ENCODE data around the gene MROH8.
"Not testable (repeated sequence)": the region's sequence is repeated elsewhere in the genome, so short reads cannot be mapped to it uniquely, and the experiment has no call there.

MROH8 gene

GRCh38 chr20:37152284-37152683 is 27.1 kb downstream of the MROH8 start:
- no peak for DNase-seq

DNA sequence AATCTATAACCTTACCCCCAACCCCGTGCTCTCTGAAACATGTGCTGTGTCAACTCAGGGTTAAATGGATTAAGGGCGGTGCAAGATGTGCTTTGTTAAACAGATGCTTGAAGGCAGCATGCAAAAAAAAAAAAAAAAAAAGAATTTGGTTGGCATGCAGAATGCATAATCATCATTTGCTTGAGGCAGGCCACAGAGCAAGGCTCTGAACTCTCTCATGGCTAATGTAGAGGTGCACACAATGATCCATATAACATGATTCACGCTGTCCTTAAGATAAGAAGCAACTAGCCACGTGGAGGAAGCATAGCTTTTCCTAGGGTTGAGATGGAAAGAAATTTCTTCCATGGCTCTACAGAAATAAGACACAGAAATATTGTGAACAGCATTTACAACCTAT is 27.8 kb downstream of the MROH8 start:
- DNase-seq: no peak

- not testable (repeated sequence) for DNase-seq
Measured at GRCh38 chr20:37150864-37151263, 28.5 kb downstream of the MROH8 start.

DNA sequence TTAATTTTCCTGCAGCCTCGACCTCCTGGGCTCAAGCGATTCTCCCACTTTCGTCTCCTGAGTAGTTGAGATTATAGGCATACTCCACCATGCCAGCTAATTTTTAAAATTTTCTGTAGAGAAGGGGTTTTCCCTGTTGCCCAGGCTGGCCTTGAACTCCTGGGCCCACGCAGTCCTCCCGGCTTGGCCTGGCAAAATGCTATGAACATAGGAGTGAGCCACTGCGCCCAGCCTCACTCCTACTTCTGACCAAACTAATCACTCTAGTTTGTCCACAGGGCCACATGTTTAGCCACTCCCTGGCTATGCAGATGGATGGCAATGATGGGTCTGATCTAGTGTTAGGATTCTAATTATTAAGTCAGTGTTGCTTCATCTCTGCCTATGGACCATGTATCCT is 32.1 kb downstream of the MROH8 start:
- DNase-seq: no peak

- no peak for DNase-seq
Measured at GRCh38 chr20:37144856-37145404, 34.4 kb downstream of the MROH8 start.

- DNase-seq: no peak
Measured at GRCh38 chr20:37142708-37143107, 36.6 kb downstream of the MROH8 start.

- no peak for DNase-seq
Measured at GRCh38 chr20:37137547-37137946, 41.8 kb downstream of the MROH8 start.

DNA sequence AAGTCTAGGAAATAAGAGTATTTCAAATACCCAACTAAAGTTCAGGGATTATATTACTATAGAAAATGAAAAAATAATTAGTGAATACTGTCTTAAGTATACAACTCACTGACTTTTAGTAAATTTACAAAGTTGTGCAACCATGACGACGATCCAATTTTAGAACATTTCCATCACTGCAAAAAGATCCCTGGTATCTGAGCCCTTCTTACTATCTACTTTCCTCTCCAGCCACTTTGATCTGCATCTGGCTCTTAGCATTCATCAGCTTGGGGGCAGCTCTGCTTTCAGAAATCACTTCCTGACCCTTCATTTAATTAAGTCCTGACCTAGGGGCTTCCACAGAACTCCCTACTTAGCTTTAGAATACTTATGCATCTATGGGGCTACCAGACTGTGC is 45.4 kb downstream of the MROH8 start:
- DNase-seq: no peak

DNA sequence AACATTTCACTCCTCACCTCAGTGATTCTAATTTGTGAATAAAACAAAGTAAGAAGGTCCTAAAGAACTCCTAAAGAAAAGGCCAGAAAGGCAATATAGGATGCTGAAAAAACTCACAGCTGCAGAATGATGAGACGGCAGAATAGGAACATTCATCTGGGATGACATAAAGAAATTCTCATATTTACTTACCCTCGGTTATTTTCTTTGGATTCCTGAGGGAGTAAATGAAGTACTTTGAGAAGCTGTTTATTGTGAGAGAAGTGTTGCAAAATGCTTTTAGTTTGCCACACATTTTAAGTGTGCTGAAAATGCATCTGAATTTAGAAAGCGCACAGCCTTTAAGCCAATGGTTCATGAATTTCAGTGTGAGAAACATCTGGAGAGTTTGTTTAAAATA is 47.9 kb downstream of the MROH8 start:
- DNase-seq: no peak

GRCh38 chr20:37128803-37129202 is 50.5 kb downstream of the MROH8 start:
- no peak for DNase-seq

DNA sequence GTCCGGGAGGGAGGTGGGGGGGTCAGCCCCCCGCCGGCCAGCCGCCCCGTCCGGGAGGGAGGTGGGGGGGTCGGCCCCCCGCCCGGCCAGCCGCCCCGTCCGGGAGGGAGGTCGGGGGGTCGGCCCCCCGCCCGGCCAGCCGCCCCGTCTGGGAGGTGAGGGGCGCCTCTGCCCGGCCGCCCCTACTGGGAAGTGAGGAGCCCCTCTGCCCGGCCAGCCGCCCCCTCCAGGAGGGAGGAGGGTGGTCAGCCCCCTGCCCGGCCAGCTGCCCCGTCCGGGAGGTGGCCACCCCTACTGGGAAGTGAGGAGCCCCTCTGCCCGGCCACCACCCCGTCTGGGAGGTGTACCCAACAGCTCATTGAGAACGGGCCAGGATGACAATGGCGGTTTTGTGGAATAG is 53.1 kb downstream of the MROH8 start:
- DNase-seq: not testable (repeated sequence)

DNA sequence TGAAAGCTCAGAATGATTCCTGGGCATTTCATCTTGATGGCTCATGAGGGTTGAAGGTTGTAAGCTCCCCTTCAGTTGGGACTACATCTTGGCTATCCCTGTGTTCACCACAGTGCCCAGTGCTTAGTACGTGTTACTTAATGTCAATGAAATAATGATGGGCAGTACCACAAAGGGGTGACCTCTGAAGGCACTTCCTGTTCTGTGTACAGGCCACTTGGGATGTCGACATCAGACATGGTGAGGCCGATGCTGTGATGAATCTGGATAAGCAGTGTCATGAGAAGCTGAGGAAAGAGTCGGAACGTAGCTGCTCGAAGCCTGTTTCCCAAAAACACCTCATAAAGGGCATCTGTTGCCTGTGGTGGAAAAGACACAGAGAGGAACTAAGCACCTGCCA is 55.9 kb downstream of the MROH8 start:
- DNase-seq: no peak

DNA sequence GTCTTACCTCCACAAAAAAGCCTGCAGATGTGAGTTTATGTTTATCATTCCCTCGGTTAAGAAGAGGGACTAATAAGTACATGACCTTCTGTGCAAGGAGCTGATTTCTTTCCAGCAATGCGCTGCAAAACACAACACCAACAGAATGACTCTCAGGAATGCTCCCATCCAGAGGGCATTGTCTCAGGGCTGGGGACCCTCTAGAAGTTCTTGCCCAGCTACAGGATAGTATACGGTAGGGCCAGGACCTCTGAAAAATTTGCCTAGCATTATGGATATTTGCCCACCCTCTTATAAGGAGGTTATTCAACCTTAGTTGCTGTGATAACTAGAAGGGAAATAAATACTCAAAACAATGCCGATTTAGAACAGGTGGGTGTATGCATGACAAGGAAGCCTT is 58.9 kb downstream of the MROH8 start:
- DNase-seq: no peak

- no peak for DNase-seq
Measured at GRCh38 chr20:37119356-37120036, 59.9 kb downstream of the MROH8 start.

GRCh38 chr20:37114012-37114411 is 65.3 kb downstream of the MROH8 start:
- no peak for DNase-seq

GRCh38 chr20:37111926-37112455 is 67.4 kb downstream of the MROH8 start:
- no peak for DNase-seq

GRCh38 chr20:37108676-37109075 is 70.7 kb downstream of the MROH8 start:
- DNase-seq: no peak

DNA sequence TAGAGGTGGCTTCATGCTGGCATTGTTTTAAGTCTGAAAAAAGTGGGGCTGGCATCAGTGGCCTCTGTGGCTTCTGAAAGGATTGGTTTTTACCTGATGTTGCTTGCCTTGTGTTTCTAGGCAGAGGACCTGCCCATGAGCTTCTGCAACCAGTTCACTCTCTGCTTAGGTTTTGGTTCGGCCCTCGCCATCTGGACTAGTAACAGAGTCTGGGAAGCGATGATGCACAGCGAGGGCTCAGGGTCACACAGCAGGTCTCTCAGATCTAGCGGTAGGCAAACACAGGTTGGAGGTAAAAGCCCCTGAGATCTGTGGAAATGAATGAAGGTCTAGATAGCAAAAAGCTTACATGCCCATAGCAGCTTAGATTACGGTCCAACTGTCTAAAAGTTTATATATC is 76.8 kb downstream of the MROH8 start:
- DNase-seq: no peak

- DNase-seq: no peak
Measured at GRCh38 chr20:37096415-37097041, 82.8 kb downstream of the MROH8 start.

- DNase-seq: peak; percentile 62
Measured at GRCh38 chr20:37095599-37096414, 83.5 kb downstream of the MROH8 start, which contains the start of gene RBL1. RBL1 (minus strand) TSS chr20:37095997; CDS start chr20:37095928, 69 bp downstream.

GRCh38 chr20:37095108-37095598 is 84.2 kb downstream of the MROH8 start:
- DNase-seq: no peak

DNA sequence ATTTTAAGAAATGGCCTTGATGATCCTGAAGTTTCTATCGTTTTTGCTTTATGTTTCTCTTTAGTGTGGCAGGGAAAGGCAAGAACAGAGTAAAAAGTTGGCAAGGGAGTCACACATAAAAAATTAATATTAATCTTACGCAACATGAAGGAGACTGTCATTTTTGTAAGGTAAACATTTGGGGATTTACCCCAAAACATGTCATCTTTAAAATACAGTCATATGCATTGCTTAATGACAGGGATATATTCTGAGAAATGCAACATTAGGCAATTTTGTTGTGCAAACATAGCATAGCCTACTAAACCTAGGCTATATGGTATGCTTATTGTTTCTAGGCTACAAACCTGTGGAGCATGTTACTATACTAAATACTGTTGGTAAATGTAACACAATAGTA is 88.9 kb downstream of the MROH8 start:
- DNase-seq: no peak

GRCh38 chr20:37081717-37082289 is 97.5 kb downstream of the MROH8 start:
- DNase-seq: no peak
